Measurements from ENCODE around the gene MSRB3. TPM values are rescaled to one million over a fixed set of nuclear protein-coding genes. Genes with fewer than 3 reads are reported as not detected.

Gene MSRB3
- total RNA-seq, 2 donors from 2014 or later: 3.5 to 29.6 TPM

- H3K4me1 ChIP-seq: no peaks in the 10 kb centered on the region
- no peaks in the 10 kb centered on the region for H3K36me3 ChIP-seq
- H3K27ac ChIP-seq: no peak overlapping the region
- H3K9me3 ChIP-seq: no peaks in the 10 kb centered on the region
- no peak for DNase-seq
- H3K9ac ChIP-seq (ENCODE audit: low read depth in 2 of 2, low read length in 2 of 2): no peak overlapping the region
- intact Hi-C loops (cut with DNase I): no loop called here
- H3K27me3 ChIP-seq: no peaks in the 10 kb centered on the region
- H3K4me3 ChIP-seq: no peak overlapping the region
- TF ChIP-seq CTCF (IDR thresholded peaks at IDR 0.05): no peak
Observed at GRCh38 chr12:65248656-65249633, 29.5 kb upstream of the MSRB3 start.

- no peak for TF ChIP-seq CTCF (IDR thresholded peaks at IDR 0.05)
- intact Hi-C loops (cut with DNase I): no loop called here
- Histone ChIP-seq H3K9ac (ENCODE audit: low read depth in 2 of 2, low read length in 2 of 2) (no peak overlapping the region), H3K9me3 (no peaks in the 10 kb centered on the region), H3K27ac (no peak overlapping the region), H3K27me3 (no peaks in the 10 kb centered on the region), H3K4me3 (no peak overlapping the region), H3K36me3 (no peaks in the 10 kb centered on the region), H3K4me1 (no peaks in the 10 kb centered on the region)
- no peak for DNase-seq
Observed at GRCh38 chr12:65252515-65252914, 26.0 kb upstream of the MSRB3 start.

DNA sequence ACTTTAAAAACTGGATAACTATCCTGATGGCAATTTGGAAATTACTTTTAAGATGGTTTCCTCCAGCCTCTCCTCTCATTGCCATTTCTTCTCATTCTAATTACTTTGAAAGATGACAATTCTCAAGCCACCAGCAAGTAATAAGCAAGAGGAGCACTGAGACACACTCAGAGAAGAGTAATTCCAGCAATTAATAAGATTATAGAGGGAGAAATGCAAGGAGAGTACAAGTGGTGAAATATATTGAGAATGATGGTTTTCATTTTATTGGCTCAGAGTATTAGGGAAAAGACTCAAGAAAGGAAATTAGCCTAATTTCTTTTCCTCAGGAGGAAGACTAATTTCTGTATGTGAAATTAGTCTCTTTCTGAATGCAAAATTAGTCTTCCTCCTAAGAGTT is 20.5 kb upstream of the MSRB3 start:
- H3K9ac ChIP-seq (ENCODE audit: low read depth in 2 of 2, low read length in 2 of 2): no peak overlapping the region
- no peaks in the 10 kb centered on the region for H3K4me1 ChIP-seq
- no peaks in the 10 kb centered on the region for H3K27me3 ChIP-seq
- DNase-seq: no peak
- no peaks in the 10 kb centered on the region for H3K9me3 ChIP-seq
- H3K4me3 ChIP-seq: no peak overlapping the region
- H3K36me3 ChIP-seq: no peaks in the 10 kb centered on the region
- intact Hi-C loops (cut with DNase I): no loop called here
- TF ChIP-seq CTCF (IDR thresholded peaks at IDR 0.05): no peak
- H3K27ac ChIP-seq: no peak overlapping the region

GRCh38 chr12:65259501-65259900 is 19.0 kb upstream of the MSRB3 start:
- H3K36me3 ChIP-seq: no peaks in the 10 kb centered on the region
- TF ChIP-seq CTCF (IDR thresholded peaks at IDR 0.05): no peak
- intact Hi-C loops (cut with DNase I): no loop called here
- no peaks in the 10 kb centered on the region for H3K9me3 ChIP-seq
- no peak overlapping the region for H3K4me3 ChIP-seq
- no peaks in the 10 kb centered on the region for H3K4me1 ChIP-seq
- no peak for DNase-seq
- no peak overlapping the region for H3K27ac ChIP-seq
- no peaks in the 10 kb centered on the region for H3K27me3 ChIP-seq
- H3K9ac ChIP-seq (ENCODE audit: low read depth in 2 of 2, low read length in 2 of 2): no peak overlapping the region

- intact Hi-C loops (cut with DNase I): no loop called here
Observed at GRCh38 chr12:65263777-65264176, 14.7 kb upstream of the MSRB3 start.

More at GRCh38 chr12:65263777-65264176, 14.7 kb upstream of the MSRB3 start:
- Histone ChIP-seq H3K27me3 (no peaks in the 10 kb centered on the region), H3K36me3 (no peaks in the 10 kb centered on the region), H3K9me3 (no peaks in the 10 kb centered on the region), H3K4me1 (no peaks in the 10 kb centered on the region), H3K9ac (ENCODE audit: low read depth in 2 of 2, low read length in 2 of 2) (no peak overlapping the region), H3K4me3 (no peak overlapping the region), H3K27ac (no peak overlapping the region)
- TF ChIP-seq CTCF (IDR thresholded peaks at IDR 0.05): no peak
- no peak for DNase-seq
